D721Med (cell line): ENCODE data around the gene SART3.

ENCODE experiments used
- DNase-seq: peaks from one replicate; pipeline ENCODE4 v3.0.0; 2011; ENCODE audit warnings: low spot score; ENCODE audit not compliant: insufficient read length
- FAIRE-seq: peaks from 2 replicates; lab custom pipeline; 2011; peaks lifted over from hg19 to GRCh38; lab: Jason Lieb, UNC
- TF ChIP-seq, protein P1 (sequence below): IDR thresholded peaks from 2 replicates; pipeline ENCODE4 v1.5.1; 2012; ENCODE audit warnings: mild to moderate bottlenecking, control low read depth; ENCODE audit not compliant: insufficient read depth; ENCODE audit errors: missing control alignments

Gene SART3

DNA sequence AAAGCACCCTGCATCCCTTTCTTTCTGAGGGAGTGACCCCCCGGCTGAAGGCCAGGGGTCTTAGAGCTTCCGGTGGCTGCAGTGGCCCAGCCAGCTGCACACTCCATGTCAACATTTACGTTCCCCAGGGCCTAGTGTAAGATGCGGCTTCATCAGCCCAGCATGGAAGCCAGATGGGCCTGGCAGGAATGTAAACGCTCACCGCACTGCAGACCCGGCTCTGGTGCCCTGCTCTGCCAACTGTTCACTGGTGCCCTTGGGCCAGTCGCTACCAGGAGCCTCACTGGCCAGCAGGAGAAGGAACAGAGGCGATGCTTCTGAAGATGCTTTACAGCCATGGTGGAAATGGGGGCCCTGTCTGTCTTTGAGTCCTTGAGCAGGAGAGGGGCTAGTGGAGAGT is 45.5 kb upstream of the SART3 start:
- DNase-seq, result no peak
- no peak for FAIRE-seq
- TF ChIP-seq, protein P1, sequence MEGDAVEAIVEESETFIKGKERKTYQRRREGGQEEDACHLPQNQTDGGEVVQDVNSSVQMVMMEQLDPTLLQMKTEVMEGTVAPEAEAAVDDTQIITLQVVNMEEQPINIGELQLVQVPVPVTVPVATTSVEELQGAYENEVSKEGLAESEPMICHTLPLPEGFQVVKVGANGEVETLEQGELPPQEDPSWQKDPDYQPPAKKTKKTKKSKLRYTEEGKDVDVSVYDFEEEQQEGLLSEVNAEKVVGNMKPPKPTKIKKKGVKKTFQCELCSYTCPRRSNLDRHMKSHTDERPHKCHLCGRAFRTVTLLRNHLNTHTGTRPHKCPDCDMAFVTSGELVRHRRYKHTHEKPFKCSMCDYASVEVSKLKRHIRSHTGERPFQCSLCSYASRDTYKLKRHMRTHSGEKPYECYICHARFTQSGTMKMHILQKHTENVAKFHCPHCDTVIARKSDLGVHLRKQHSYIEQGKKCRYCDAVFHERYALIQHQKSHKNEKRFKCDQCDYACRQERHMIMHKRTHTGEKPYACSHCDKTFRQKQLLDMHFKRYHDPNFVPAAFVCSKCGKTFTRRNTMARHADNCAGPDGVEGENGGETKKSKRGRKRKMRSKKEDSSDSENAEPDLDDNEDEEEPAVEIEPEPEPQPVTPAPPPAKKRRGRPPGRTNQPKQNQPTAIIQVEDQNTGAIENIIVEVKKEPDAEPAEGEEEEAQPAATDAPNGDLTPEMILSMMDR, result no peak

DNA sequence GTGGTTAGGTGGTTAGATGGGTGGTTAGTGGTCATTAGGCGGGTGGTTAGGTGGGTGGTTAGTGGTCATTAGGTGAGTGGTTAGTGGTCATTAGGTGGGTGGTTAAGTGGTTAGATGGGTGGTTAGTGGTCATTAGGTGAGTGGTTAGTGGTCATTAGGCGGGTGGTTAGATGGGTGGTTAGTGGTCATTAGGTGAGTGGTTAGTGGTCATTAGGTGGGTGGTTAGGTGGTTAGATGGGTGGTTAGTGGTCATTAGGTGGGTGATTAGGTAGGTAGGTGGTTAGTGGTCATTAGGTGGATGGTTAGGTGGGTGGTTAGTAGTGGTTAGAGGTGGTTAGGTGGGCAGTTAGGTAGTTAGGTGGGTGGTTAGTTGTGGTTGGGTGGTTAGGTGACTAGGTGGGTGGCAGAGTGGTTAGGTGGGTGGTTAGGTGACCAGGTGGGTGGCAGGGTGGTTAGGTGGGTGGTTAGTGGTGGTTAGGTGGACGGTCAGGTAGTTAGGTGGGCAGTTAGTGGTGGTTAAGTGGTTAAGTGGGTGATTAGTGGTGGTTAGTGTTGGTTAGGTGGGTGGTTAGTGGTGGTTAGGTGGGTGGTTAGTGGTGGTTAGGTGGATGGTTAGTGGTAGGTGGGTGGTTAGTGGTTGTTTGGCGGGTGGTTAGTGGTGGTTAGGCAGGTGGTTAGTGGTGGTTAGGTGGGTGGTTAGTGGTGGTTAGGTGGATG is 44.9 kb upstream of the SART3 start:
- DNase-seq, result no peak
- FAIRE-seq, result no peak
- TF ChIP-seq, protein P1, result no peak

- DNase-seq (no peak), FAIRE-seq (no peak)
- TF ChIP-seq, protein P1, result no peak
Observed at GRCh38 chr12:108605000-108605689, 44.2 kb upstream of the SART3 start.

GRCh38 chr12:108604208-108604941 is 43.4 kb upstream of the SART3 start:
- TF ChIP-seq, protein P1, result no peak

DNA sequence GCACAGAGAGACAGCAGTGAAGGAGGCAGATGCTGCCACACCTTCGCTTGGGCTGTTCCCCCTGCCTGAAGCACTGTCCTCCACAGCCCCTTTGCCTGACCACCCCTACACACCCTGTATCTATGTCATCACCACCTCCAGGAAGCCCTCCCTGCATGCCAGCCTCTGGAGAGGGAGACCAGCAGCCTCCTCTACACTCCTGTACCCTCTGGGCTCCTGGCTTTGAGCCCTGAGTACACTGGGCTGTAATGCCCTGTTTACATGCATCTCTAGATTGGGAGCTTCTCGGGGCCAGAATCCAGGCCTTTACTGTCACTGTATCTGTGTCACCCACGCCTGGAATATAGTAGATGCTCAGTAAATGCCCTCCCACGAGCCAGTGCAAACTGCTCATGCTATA is 42.8 kb upstream of the SART3 start:
- TF ChIP-seq, protein P1, result no peak
- no peak for DNase-seq
- FAIRE-seq, result no peak

More at GRCh38 chr12:108604208-108604941, 43.4 kb upstream of the SART3 start:
- FAIRE-seq, result no peak
- DNase-seq, result no peak

DNA sequence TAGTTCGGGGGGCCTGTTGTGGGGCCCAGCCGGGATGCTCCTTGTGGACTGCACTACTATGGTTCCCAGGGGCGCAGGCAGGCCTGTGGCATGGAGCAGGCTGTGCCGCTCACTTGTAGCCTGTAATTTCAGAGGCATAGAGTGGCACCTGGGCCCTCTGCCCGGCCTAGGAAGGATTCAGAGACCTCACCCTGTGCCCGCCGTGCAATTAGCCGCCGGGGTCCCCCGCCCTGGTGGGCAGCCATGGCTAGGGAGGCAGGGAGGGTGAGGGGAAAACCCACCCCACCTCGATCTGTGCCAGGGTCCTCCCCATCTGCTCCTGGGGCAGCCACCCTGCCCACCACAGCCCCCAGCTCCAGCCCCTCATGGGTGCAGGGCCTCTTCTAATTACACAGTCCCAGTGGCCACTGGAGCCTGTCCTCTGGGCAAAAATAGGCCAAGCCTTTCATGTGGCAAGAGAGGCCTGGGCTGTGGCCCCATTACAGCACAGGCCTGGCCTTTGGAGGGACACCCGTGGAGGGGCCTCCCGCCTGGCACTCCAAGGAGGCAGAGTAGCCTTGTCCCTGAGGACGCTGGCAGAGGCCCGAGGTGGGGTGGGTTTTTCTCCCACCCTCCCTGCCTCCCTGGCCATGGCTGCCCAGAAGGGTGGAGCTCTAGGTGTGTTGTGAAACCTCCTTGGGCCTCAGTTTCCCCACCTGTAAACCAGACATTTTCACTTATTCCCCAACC is 42.2 kb upstream of the SART3 start:
- no peak for FAIRE-seq
- TF ChIP-seq, protein P1, result no peak
- DNase-seq, result no peak
